IPS-20b (cell line): Measurements from ENCODE around the gene RARG.
"Not testable (repeated sequence)": the region's sequence is repeated elsewhere in the genome, so short reads cannot be mapped to it uniquely, and the experiment has no call there.

Experiments
- H3K27ac ChIP-seq: one replicate; pipeline ENCODE4 v1.5.1; 2013; ENCODE audit warnings: low read length
- H3K27me3 ChIP-seq: 2 replicates; pipeline ENCODE4 v1.6.1; 2013; ENCODE audit warnings: mild to moderate bottlenecking, low read length, inconsistent platforms; ENCODE audit not compliant: insufficient read depth
- H3K36me3 ChIP-seq: 2 replicates; pipeline ENCODE4 v1.6.1; 2013; ENCODE audit warnings: low read depth, mild to moderate bottlenecking, inconsistent platforms, low read length, moderate library complexity; ENCODE audit not compliant: insufficient read depth
- H3K4me1 ChIP-seq: 2 replicates; pipeline ENCODE4 v1.6.1; 2013; ENCODE audit warnings: mild to moderate bottlenecking, control low read depth, inconsistent platforms, low read length, moderate library complexity; ENCODE audit not compliant: insufficient read depth
- H3K4me3 ChIP-seq: 2 replicates; pipeline ENCODE4 v1.5.1; 2013; ENCODE audit warnings: mild to moderate bottlenecking, low read length, inconsistent platforms
- H3K9ac ChIP-seq: 2 replicates; pipeline ENCODE4 v1.6.1; 2013; ENCODE audit warnings: low read depth, mild to moderate bottlenecking, inconsistent platforms, low read length, moderate library complexity
- H3K9me3 ChIP-seq: 2 replicates; pipeline ENCODE4 v1.6.1; 2013; ENCODE audit warnings: mild to moderate bottlenecking, low read depth, low read length, inconsistent platforms; ENCODE audit not compliant: insufficient read depth

Gene RARG

DNA sequence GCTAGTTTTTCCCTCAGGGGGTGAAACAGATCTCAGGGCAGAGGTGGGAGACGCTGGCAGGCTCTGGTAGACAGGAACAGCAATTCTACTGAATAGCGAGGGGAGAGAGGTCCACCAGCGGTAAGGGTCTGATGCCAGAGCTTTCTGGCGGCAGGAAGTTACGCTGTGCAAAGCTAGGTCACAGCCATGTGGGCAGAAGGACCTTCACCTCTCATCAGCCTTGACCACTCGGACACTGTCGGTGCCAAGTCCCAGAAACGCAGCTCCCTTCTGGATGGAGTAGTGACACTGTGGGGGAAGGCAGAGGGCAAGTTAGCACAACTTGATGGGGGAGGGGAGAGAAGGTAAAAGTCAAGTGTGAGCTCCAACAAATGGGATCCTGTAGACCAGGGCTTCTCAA lies 61.8 kb downstream of the RARG start:
- Histone ChIP-seq H3K4me3 (no peak overlapping the region), H3K4me1 (no peaks in the 10 kb centered on the region; the same call in 1 of the 2 replicates), H3K9ac (no peak overlapping the region), H3K36me3 (no peaks in the 10 kb centered on the region), H3K9me3 (no peaks in the 10 kb centered on the region), H3K27me3 (peaks cover 55% of the 10 kb centered on the region), H3K27ac (no peak overlapping the region)

DNA sequence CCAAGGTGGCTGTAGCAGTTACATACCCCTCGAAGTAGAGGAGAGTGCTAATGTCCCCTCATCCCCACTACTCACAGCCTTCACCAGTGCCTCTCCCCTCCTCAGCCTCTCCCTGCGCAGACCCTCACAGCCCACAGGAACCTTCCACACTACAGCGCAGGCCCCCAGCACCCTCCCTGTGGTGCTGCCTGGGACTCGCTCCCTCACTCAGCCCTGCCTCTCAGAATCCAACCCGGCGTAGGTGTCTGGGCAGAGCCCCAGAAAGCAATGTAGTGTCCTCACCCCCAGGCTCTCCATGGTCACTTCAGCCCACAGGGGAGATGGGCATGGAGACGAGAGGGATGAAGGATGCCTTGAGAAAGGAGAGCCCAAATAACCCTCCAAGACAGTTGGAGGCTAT lies 62.4 kb downstream of the RARG start:
- H3K27ac ChIP-seq: no peak overlapping the region
- no peaks in the 10 kb centered on the region for H3K9me3 ChIP-seq
- no peaks in the 10 kb centered on the region for H3K36me3 ChIP-seq
- H3K4me3 ChIP-seq: no peak overlapping the region
- H3K4me1 ChIP-seq: no peaks in the 10 kb centered on the region
- peaks cover 51% of the 10 kb centered on the region for H3K27me3 ChIP-seq
- no peak overlapping the region for H3K9ac ChIP-seq

- Histone ChIP-seq H3K27me3 (peaks cover 27% of the 10 kb centered on the region), H3K36me3 (no peaks in the 10 kb centered on the region), H3K4me1 (no peaks in the 10 kb centered on the region), H3K4me3 (no peak overlapping the region), H3K9me3 (no peaks in the 10 kb centered on the region), H3K27ac (no peak overlapping the region), H3K9ac (no peak overlapping the region)
These were observed 65.2 kb downstream of the RARG start for GRCh38 chr12:53166837-53167236.

GRCh38 chr12:53163008-53163407 lies 69.0 kb downstream of the RARG start:
- peaks cover 26% of the 10 kb centered on the region for H3K27me3 ChIP-seq
- not testable (repeated sequence) for H3K9me3 ChIP-seq, H3K4me1 ChIP-seq, H3K9ac ChIP-seq, H3K4me3 ChIP-seq, H3K27ac ChIP-seq, H3K36me3 ChIP-seq

GRCh38 chr12:53161119-53161911 lies 70.7 kb downstream of the RARG start:
- Histone ChIP-seq H3K27ac (no peak overlapping the region), H3K27me3 (peaks cover 26% of the 10 kb centered on the region), H3K9ac (no peak overlapping the region), H3K9me3 (no peaks in the 10 kb centered on the region), H3K36me3 (no peaks in the 10 kb centered on the region), H3K4me1 (no peaks in the 10 kb centered on the region), H3K4me3 (no peak overlapping the region)

DNA sequence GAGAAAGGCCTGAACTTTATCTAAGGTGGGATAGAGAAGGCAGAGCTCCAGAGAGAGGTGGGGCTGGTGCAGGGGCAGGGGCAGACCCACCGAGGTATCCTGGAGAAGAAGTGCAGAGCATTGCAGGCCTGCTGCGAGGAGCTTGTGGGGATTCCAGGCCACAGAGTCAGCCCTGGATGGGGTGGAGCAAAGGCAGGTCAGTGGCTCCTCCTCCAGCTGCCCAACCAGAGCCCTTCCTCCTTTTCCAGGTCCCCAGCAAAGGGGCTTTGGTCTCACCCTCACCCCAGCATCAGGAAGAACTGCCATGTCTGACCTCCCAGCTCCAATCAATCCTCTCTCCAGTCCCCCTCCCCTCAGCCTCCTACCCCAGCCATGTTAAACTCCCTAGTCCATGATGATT lies 71.3 kb downstream of the RARG start:
- Histone ChIP-seq H3K9ac (no peak overlapping the region), H3K27ac (no peak overlapping the region), H3K4me1 (no peaks in the 10 kb centered on the region)

More for the DNA sequence above, 71.3 kb downstream of the RARG start:
- Histone ChIP-seq H3K36me3 (no peaks in the 10 kb centered on the region), H3K4me3 (no peak overlapping the region), H3K9me3 (no peaks in the 10 kb centered on the region), H3K27me3 (peaks cover 26% of the 10 kb centered on the region)
